ENCODE results near the gene FIS1. TPM values are rescaled to one million over a fixed set of nuclear protein-coding genes. Genes with fewer than 3 reads are reported as not detected.

The FIS1 gene
- total and polyA plus RNA-seq, 4 experiments from 2014 or later = 100 to 198 (median 145) TPM

GRCh38 chr7:101220295-101220694, 24.6 kb downstream of the FIS1 start:
- H3K27me3 Mint-ChIP-seq = no peaks in the 10 kb centered on the region
- peak overlapping the region in 3 of 8 donors; percentile 11 to 61 (median 32) for H3K4me3 Mint-ChIP-seq
- POLR2A ChIA-PET (ENCODE audit: partially characterized antibody) = interaction anchor here (0.8 to 1.3 kb wide), 2 partner anchors 19 to 23 kb away, joined by 3 to 5 read pairs; no protein-coding TSS in a partner anchor
- H3K36me3 Mint-ChIP-seq = peaks cover 7 to 42% of the 10 kb centered on the region in 2 donors
- peak overlapping the region in 2 of 7 donors; percentile 33 to 47 for H3K27ac Mint-ChIP-seq
- CTCF ChIA-PET (ENCODE audit: partially characterized antibody) = interaction anchor here (0.6 to 5.6 kb wide), 4 partner anchors 24 to 514 kb away, joined by 3 to 105 read pairs (median 7); partner anchors contain the start of genes FIS1 and POP7
- peaks cover 32% of the 10 kb centered on the region for H3K4me1 ChIP-seq (ENCODE audit: insufficient read depth, low read length)
- no peak overlapping the region for H3K27ac ChIP-seq (ENCODE audit: low read depth, low read length)
- intact Hi-C loops (cut with micrococcal nuclease) = no loop called here
- no peaks in the 10 kb centered on the region for H3K27me3 ChIP-seq (ENCODE audit: insufficient read depth, low read length)
- DNase-seq = no peak
- peaks cover 18% of the 10 kb centered on the region for H3K36me3 ChIP-seq (ENCODE audit: insufficient read depth, low read length)
- H3K9me3 Mint-ChIP-seq = peaks cover 0 to 2% (median 0%) of the 10 kb centered on the region in 8 donors
- H3K4me1 Mint-ChIP-seq = peaks cover 18 to 53% (median 34%) of the 10 kb centered on the region in 4 donors
- no peaks in the 10 kb centered on the region for H3K9me3 ChIP-seq (ENCODE audit: control insufficient read depth in 1 of 2, low read length in 2 of 2)
- H3K4me3 ChIP-seq (ENCODE audit: low read length in 2 of 2) = no peak overlapping the region

- Histone ChIP-seq H3K9me3 (ENCODE audit: control insufficient read depth in 1 of 2, low read length in 2 of 2) (no peaks in the 10 kb centered on the region), H3K4me1 (ENCODE audit: insufficient read depth, low read length) (peaks cover 32% of the 10 kb centered on the region), H3K4me3 (ENCODE audit: low read length in 2 of 2) (peak overlapping the region; percentile 83 to 86), H3K36me3 (ENCODE audit: insufficient read depth, low read length) (peaks cover 4% of the 10 kb centered on the region), H3K27me3 (ENCODE audit: insufficient read depth, low read length) (no peaks in the 10 kb centered on the region), H3K27ac (ENCODE audit: low read depth, low read length) (peak overlapping the region; percentile 64)
- peak overlapping the region; percentile 91 to 97 (median 96) for H3K27ac Mint-ChIP-seq
- peaks cover 18 to 57% (median 34%) of the 10 kb centered on the region in 4 donors for H3K4me1 Mint-ChIP-seq
- ChIA-PET POLR2A (ENCODE audit: partially characterized antibody) (interaction anchor here (0.7 to 4.2 kb wide), 23 partner anchors 8 to 1719 kb away, joined by 3 to 102 read pairs (median 5); partner anchors contain the start of genes FIS1, IFT22, MEPCE and SRRT), CTCF (ENCODE audit: partially characterized antibody) (interaction anchor here (1.0 to 5.6 kb wide), 13 partner anchors 13 to 329 kb away, joined by 3 to 105 read pairs (median 4); partner anchors contain the start of genes FIS1, MOGAT3 and UFSP1)
- intact Hi-C loops (cut with micrococcal nuclease) = loop anchor here (1.0 to 10.0 kb wide), 2 partner anchors 26 to 54 kb away; partner anchors contain the start of gene VGF
- H3K36me3 Mint-ChIP-seq = peaks cover 0 to 30% of the 10 kb centered on the region in 2 donors
- no peak for DNase-seq
- H3K27me3 Mint-ChIP-seq = no peaks in the 10 kb centered on the region
- H3K4me3 Mint-ChIP-seq = peak overlapping the region; percentile 90 to 98 (median 96)
- H3K9me3 Mint-ChIP-seq = peaks cover 0 to 2% (median 0%) of the 10 kb centered on the region in 8 donors
These were observed 26.4 kb downstream of the FIS1 start for GRCh38 chr7:101218236-101219125.

- H3K4me3 Mint-ChIP-seq = peak within 1 kb of the TSS; percentile 90 to 98 (median 96)
- Histone ChIP-seq H3K9me3 (ENCODE audit: control insufficient read depth in 1 of 2, low read length in 2 of 2) (no peaks in the 10 kb centered on the region), H3K4me1 (ENCODE audit: insufficient read depth, low read length) (peaks cover 32% of the 10 kb centered on the region), H3K36me3 (ENCODE audit: insufficient read depth, low read length) (peaks cover 2% of the 10 kb centered on the region), H3K4me3 (ENCODE audit: low read length in 2 of 2) (peak within 1 kb of the TSS; percentile 83 to 86), H3K27me3 (ENCODE audit: insufficient read depth, low read length) (no peaks in the 10 kb centered on the region), H3K27ac (ENCODE audit: low read depth, low read length) (peak within 1 kb of the TSS; percentile 64)
- POLR2A ChIA-PET (ENCODE audit: partially characterized antibody) = interaction anchor here (0.7 to 4.2 kb wide), 26 partner anchors 9 to 1718 kb away, joined by 3 to 102 read pairs (median 4); partner anchors contain the start of genes AP1S1, FIS1, IFT22 and MEPCE
- intact Hi-C loops (cut with micrococcal nuclease) = loop anchor here (1.0 to 10.0 kb wide), 4 partner anchors 27 to 66 kb away; partner anchors contain the start of gene VGF
- H3K4me1 Mint-ChIP-seq = peaks cover 18 to 57% (median 34%) of the 10 kb centered on the region in 4 donors
- CTCF ChIA-PET (ENCODE audit: partially characterized antibody) = interaction anchor here (0.6 to 5.6 kb wide), 16 partner anchors 8 to 343 kb away, joined by 3 to 105 read pairs (median 4); partner anchors contain the start of genes FIS1, MOGAT3, SRRT and UFSP1
- no peaks in the 10 kb centered on the region for H3K27me3 Mint-ChIP-seq
- peak; percentile 93 to 98 (median 96) for DNase-seq
- peaks cover 0 to 2% (median 0%) of the 10 kb centered on the region in 8 donors for H3K9me3 Mint-ChIP-seq
- H3K27ac Mint-ChIP-seq = peak within 1 kb of the TSS; percentile 91 to 97 (median 96)
- peaks cover 0 to 24% of the 10 kb centered on the region in 2 donors for H3K36me3 Mint-ChIP-seq
These were observed 27.3 kb downstream of the FIS1 start, which contains the start of the genes PLOD3 and ZNHIT1 for GRCh38 chr7:101217388-101218235. Gene PLOD3 (minus strand): TSS chr7:101217581. CDS start chr7:101217274, 307 bp downstream. Gene ZNHIT1 (plus strand): TSS chr7:101218165. CDS start chr7:101218196, 31 bp downstream.

GRCh38 chr7:101216860-101217387, 28.0 kb downstream of the FIS1 start:
- H3K36me3 ChIP-seq (ENCODE audit: insufficient read depth, low read length) = no peaks in the 10 kb centered on the region
- ChIA-PET CTCF (ENCODE audit: partially characterized antibody) (interaction anchor here (0.6 to 5.6 kb wide), 14 partner anchors 8 to 342 kb away, joined by 3 to 105 read pairs (median 4); partner anchors contain the start of genes FIS1, MOGAT3, SRRT and UFSP1), POLR2A (ENCODE audit: partially characterized antibody) (interaction anchor here (0.8 to 4.2 kb wide), 18 partner anchors 10 to 788 kb away, joined by 3 to 102 read pairs (median 6); partner anchors contain the start of genes AP1S1, FIS1, IFT22 and MEPCE)
- H3K27me3 ChIP-seq (ENCODE audit: insufficient read depth, low read length) = no peaks in the 10 kb centered on the region
- no peaks in the 10 kb centered on the region for H3K9me3 ChIP-seq (ENCODE audit: control insufficient read depth in 1 of 2, low read length in 2 of 2)
- peak in 2 of 5 donors; percentile 5 to 8 for DNase-seq
- Mint-ChIP-seq H3K36me3 (peaks cover 0 to 21% of the 10 kb centered on the region in 2 donors), H3K27me3 (no peaks in the 10 kb centered on the region), H3K9me3 (peaks cover 0 to 2% (median 0%) of the 10 kb centered on the region in 8 donors), H3K4me3 (peak overlapping the region; percentile 90 to 98 (median 96)), H3K27ac (peak overlapping the region; percentile 49 to 93 (median 88)), H3K4me1 (peaks cover 18 to 56% (median 33%) of the 10 kb centered on the region in 4 donors)
- intact Hi-C loops (cut with micrococcal nuclease) = loop anchor here (1.0 to 10.0 kb wide), 3 partner anchors 35 to 66 kb away; partner anchors contain the start of gene VGF
- peaks cover 32% of the 10 kb centered on the region for H3K4me1 ChIP-seq (ENCODE audit: insufficient read depth, low read length)
- peak overlapping the region; percentile 36 to 83 for H3K4me3 ChIP-seq (ENCODE audit: low read length in 2 of 2)
- H3K27ac ChIP-seq (ENCODE audit: low read depth, low read length) = peak overlapping the region; percentile 64

GRCh38 chr7:101216001-101216859, 28.7 kb downstream of the FIS1 start:
- no peak for DNase-seq
- no peaks in the 10 kb centered on the region for H3K27me3 ChIP-seq (ENCODE audit: insufficient read depth, low read length)
- peak overlapping the region; percentile 64 for H3K27ac ChIP-seq (ENCODE audit: low read depth, low read length)
- H3K36me3 ChIP-seq (ENCODE audit: insufficient read depth, low read length) = no peaks in the 10 kb centered on the region
- Mint-ChIP-seq H3K27me3 (no peaks in the 10 kb centered on the region), H3K36me3 (peaks cover 0 to 16% of the 10 kb centered on the region in 2 donors), H3K4me1 (peaks cover 18 to 49% (median 32%) of the 10 kb centered on the region in 4 donors), H3K4me3 (peak overlapping the region; percentile 86 to 97 (median 95)), H3K9me3 (peaks cover 0 to 2% (median 0%) of the 10 kb centered on the region in 8 donors), H3K27ac (peak overlapping the region; percentile 60 to 92 (median 88))
- intact Hi-C loops (cut with micrococcal nuclease) = loop anchor here (10.0 kb wide), 1 partner anchor 51 kb away; the partner anchor contains the start of gene VGF
- H3K4me1 ChIP-seq (ENCODE audit: insufficient read depth, low read length) = peaks cover 32% of the 10 kb centered on the region
- H3K9me3 ChIP-seq (ENCODE audit: control insufficient read depth in 1 of 2, low read length in 2 of 2) = no peaks in the 10 kb centered on the region
- CTCF ChIA-PET (ENCODE audit: partially characterized antibody) = interaction anchor here (1.1 to 5.6 kb wide), 6 partner anchors 24 to 341 kb away, joined by 3 to 105 read pairs (median 14); partner anchors contain the start of genes FIS1 and SRRT
- peak overlapping the region; percentile 36 to 83 for H3K4me3 ChIP-seq (ENCODE audit: low read length in 2 of 2)
- POLR2A ChIA-PET (ENCODE audit: partially characterized antibody) = interaction anchor here (1.5 to 4.2 kb wide), 7 partner anchors 14 to 342 kb away, joined by 3 to 102 read pairs (median 13); partner anchors contain the start of genes FIS1 and SRRT
